Measurements from ENCODE around the gene ELFN1. TPM values are rescaled to one million over a fixed set of nuclear protein-coding genes. Genes with fewer than 3 reads are reported as not detected.

The ELFN1 gene
- total RNA-seq, 2 donors from 2014 or later = 0.12 to 0.40 TPM

GRCh38 chr7:1661461-1661860 is 8.6 kb upstream of the ELFN1 start:
- H3K36me3 ChIP-seq = no peaks in the 10 kb centered on the region
- no peaks in the 10 kb centered on the region for H3K9me3 ChIP-seq
- no peak overlapping the region for H3K4me3 ChIP-seq
- no peak for DNase-seq
- peaks cover 26% of the 10 kb centered on the region for H3K27me3 ChIP-seq
- no peak overlapping the region for H3K27ac ChIP-seq
- TF ChIP-seq CTCF (IDR thresholded peaks at IDR 0.05) = no peak
- intact Hi-C loops (cut with DNase I) = loop anchor here (5.0 kb wide), 1 partner anchor 546 kb away; no protein-coding TSS in a partner anchor
- peaks cover 10% of the 10 kb centered on the region for H3K4me1 ChIP-seq
- H3K9ac ChIP-seq (ENCODE audit: low read depth in 2 of 2, low read length in 2 of 2) = no peak overlapping the region

- no peaks in the 10 kb centered on the region for H3K36me3 ChIP-seq
- TF ChIP-seq CTCF (IDR thresholded peaks at IDR 0.05) = no peak
- peaks cover 33% of the 10 kb centered on the region for H3K27me3 ChIP-seq
- no peak overlapping the region for H3K27ac ChIP-seq
- intact Hi-C loops (cut with DNase I) = loop anchor here (5.0 kb wide), 1 partner anchor 545 kb away; no protein-coding TSS in a partner anchor
- no peak overlapping the region for H3K9ac ChIP-seq (ENCODE audit: low read depth in 2 of 2, low read length in 2 of 2)
- no peak overlapping the region for H3K4me3 ChIP-seq
- H3K9me3 ChIP-seq = no peaks in the 10 kb centered on the region
- H3K4me1 ChIP-seq = peaks cover 16% of the 10 kb centered on the region
- no peak for DNase-seq
These were observed 8.0 kb upstream of the ELFN1 start for GRCh38 chr7:1662101-1662500.

GRCh38 chr7:1662767-1663166 is 7.3 kb upstream of the ELFN1 start:
- intact Hi-C loops (cut with DNase I) = loop anchor here (5.0 kb wide), 1 partner anchor 545 kb away; no protein-coding TSS in a partner anchor
- no peak for TF ChIP-seq CTCF (IDR thresholded peaks at IDR 0.05)
- Histone ChIP-seq H3K36me3 (no peaks in the 10 kb centered on the region), H3K9me3 (no peaks in the 10 kb centered on the region), H3K27ac (no peak overlapping the region), H3K4me1 (peaks cover 16% of the 10 kb centered on the region), H3K4me3 (no peak overlapping the region), H3K9ac (ENCODE audit: low read depth in 2 of 2, low read length in 2 of 2) (no peak overlapping the region), H3K27me3 (peaks cover 39% of the 10 kb centered on the region)
- DNase-seq = no peak

GRCh38 chr7:1663223-1663622 is 6.9 kb upstream of the ELFN1 start:
- Histone ChIP-seq H3K36me3 (no peaks in the 10 kb centered on the region), H3K27me3 (peaks cover 44% of the 10 kb centered on the region), H3K27ac (no peak overlapping the region), H3K4me1 (peaks cover 16% of the 10 kb centered on the region), H3K9ac (ENCODE audit: low read depth in 2 of 2, low read length in 2 of 2) (no peak overlapping the region), H3K9me3 (no peaks in the 10 kb centered on the region), H3K4me3 (no peak overlapping the region)
- TF ChIP-seq CTCF (IDR thresholded peaks at IDR 0.05) = no peak
- intact Hi-C loops (cut with DNase I) = loop anchor here (5.0 kb wide), 1 partner anchor 544 kb away; no protein-coding TSS in a partner anchor
- DNase-seq = no peak

GRCh38 chr7:1663857-1664651 is 6.0 kb upstream of the ELFN1 start:
- Histone ChIP-seq H3K4me3 (no peak overlapping the region), H3K27ac (no peak overlapping the region), H3K4me1 (peaks cover 16% of the 10 kb centered on the region), H3K9ac (ENCODE audit: low read depth in 2 of 2, low read length in 2 of 2) (no peak overlapping the region), H3K36me3 (no peaks in the 10 kb centered on the region), H3K27me3 (peaks cover 51% of the 10 kb centered on the region), H3K9me3 (no peaks in the 10 kb centered on the region)
- intact Hi-C loops (cut with DNase I) = loop anchor here (5.0 kb wide), 1 partner anchor 543 kb away; no protein-coding TSS in a partner anchor
- no peak for DNase-seq
- no peak for TF ChIP-seq CTCF (IDR thresholded peaks at IDR 0.05)

Data from colonic mucosa (tissue), 4 donors.